Measurements from ENCODE around the gene ZPR1.

- TF ChIP-seq, protein P1, sequence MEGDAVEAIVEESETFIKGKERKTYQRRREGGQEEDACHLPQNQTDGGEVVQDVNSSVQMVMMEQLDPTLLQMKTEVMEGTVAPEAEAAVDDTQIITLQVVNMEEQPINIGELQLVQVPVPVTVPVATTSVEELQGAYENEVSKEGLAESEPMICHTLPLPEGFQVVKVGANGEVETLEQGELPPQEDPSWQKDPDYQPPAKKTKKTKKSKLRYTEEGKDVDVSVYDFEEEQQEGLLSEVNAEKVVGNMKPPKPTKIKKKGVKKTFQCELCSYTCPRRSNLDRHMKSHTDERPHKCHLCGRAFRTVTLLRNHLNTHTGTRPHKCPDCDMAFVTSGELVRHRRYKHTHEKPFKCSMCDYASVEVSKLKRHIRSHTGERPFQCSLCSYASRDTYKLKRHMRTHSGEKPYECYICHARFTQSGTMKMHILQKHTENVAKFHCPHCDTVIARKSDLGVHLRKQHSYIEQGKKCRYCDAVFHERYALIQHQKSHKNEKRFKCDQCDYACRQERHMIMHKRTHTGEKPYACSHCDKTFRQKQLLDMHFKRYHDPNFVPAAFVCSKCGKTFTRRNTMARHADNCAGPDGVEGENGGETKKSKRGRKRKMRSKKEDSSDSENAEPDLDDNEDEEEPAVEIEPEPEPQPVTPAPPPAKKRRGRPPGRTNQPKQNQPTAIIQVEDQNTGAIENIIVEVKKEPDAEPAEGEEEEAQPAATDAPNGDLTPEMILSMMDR (IDR thresholded peaks at IDR 0.05; ENCODE audit: insufficient read depth, low read length, poor library complexity, severe bottlenecking): no peak
- TF ChIP-seq EZH2phosphoT487 (conservative IDR thresholded peaks at IDR 0.05; ENCODE audit: low read length): no peak
Measured at GRCh38 chr11:116778556-116778955, 9.3 kb downstream of the ZPR1 start.

Measured in SU-DHL-6 (cell line).